ENCODE results near the gene SLC9C2.

DNA sequence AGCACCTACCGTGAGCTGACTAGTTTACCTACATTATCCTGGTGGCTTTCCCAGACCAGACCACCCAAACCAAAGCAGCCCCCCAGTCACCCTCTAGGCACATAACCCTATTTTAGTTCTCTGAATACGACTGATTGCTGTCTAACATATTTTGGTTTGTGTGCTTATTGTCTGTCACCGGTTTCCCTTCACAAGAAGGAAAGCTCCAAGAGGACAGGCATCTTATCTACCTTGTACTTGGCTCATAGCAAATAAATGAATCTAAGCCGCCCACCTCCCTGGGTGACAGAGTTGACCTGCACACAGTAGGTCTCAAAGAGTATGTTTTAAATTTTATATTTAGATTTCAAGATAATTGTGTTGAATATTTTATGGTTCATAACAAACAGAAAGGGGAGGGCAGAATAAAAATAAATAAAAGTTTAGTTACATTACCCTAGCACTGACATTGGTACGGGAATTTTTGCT is 126.6 kb downstream of the SLC9C2 start:
- TF ChIP-seq, protein P1, sequence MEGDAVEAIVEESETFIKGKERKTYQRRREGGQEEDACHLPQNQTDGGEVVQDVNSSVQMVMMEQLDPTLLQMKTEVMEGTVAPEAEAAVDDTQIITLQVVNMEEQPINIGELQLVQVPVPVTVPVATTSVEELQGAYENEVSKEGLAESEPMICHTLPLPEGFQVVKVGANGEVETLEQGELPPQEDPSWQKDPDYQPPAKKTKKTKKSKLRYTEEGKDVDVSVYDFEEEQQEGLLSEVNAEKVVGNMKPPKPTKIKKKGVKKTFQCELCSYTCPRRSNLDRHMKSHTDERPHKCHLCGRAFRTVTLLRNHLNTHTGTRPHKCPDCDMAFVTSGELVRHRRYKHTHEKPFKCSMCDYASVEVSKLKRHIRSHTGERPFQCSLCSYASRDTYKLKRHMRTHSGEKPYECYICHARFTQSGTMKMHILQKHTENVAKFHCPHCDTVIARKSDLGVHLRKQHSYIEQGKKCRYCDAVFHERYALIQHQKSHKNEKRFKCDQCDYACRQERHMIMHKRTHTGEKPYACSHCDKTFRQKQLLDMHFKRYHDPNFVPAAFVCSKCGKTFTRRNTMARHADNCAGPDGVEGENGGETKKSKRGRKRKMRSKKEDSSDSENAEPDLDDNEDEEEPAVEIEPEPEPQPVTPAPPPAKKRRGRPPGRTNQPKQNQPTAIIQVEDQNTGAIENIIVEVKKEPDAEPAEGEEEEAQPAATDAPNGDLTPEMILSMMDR (IDR thresholded peaks at IDR 0.05) = no peak
- no peak for TF ChIP-seq POLR2AphosphoS5 (IDR thresholded peaks at IDR 0.05)
